Naive thymus-derived CD4-positive, alpha-beta T cell (primary cell): ENCODE data around the gene APBA2. TPM values are rescaled to one million over a fixed set of nuclear protein-coding genes. Genes with fewer than 3 reads are reported as not detected.
A peak's percentile ranks its signal among the peaks of the same experiment; 100 is the strongest.

Experiments used
- ATAC-seq: fragments of 150-1000 bp; cut with Tn5 transposase; 2 replicates; pipeline ENCODE4 v1.10.0; 2021; ENCODE audit warnings: mild to moderate bottlenecking, moderate library complexity
- CTCF ChIA-PET: fragments of 350-600 bp; sonication (Branson Sonifier 250); formaldehyde crosslinking; loops from one replicate; lab custom pipeline; 2021; ENCODE audit warnings: antibody characterized with exemption; lab: Charles Lee
- POLR2A ChIA-PET: fragments of 350-600 bp; sonication (Branson Sonifier 250); formaldehyde crosslinking; loops from one replicate; lab custom pipeline; 2021; ENCODE audit warnings: antibody characterized with exemption, inconsistent platforms; lab: Charles Lee
- DNase-seq, 9 donors: peaks; one replicate each; pipeline versions ENCODE4 v3.0.0 to v3.0.0-alpha.2; 2020 to 2022; ENCODE audit warnings: mixed read lengths in 1 of 9
- H3K27ac ChIP-seq: one replicate; pipeline ENCODE4 v1.7.0; 2013; ENCODE audit warnings: mild to moderate bottlenecking, low read depth, low read length, moderate library complexity
- H3K27me3 ChIP-seq, 2 donors: one replicate each; pipeline ENCODE4 v1.7.0; 2013; ENCODE audit warnings: low read length in 2 of 2, mild to moderate bottlenecking in 2 of 2, moderate library complexity in 2 of 2; ENCODE audit not compliant: control insufficient read depth in 2 of 2, insufficient read depth in 2 of 2
- H3K36me3 ChIP-seq, 3 experiments: 1 replicate in 2 of 3; 2 replicates in 1 of 3; pipeline ENCODE4 v1.7.0; 2013; ENCODE audit warnings: low read length in 3 of 3, mild to moderate bottlenecking in 3 of 3, moderate library complexity in 1 of 3; ENCODE audit not compliant: insufficient read depth in 3 of 3, control insufficient read depth in 2 of 3
- H3K4me1 ChIP-seq, 2 donors: one replicate each; pipeline ENCODE4 v1.7.0; 2013; ENCODE audit warnings: low read length in 2 of 2, mild to moderate bottlenecking in 2 of 2, moderate library complexity in 1 of 2; ENCODE audit not compliant: control insufficient read depth in 2 of 2, insufficient read depth in 2 of 2
- H3K4me3 ChIP-seq: 2 replicates; pipeline ENCODE4 v1.7.0; 2013; ENCODE audit warnings: mild to moderate bottlenecking, low read length
- H3K9me3 ChIP-seq, 3 experiments: 1 replicate in 2 of 3; 2 replicates in 1 of 3; pipeline ENCODE4 v1.7.0; 2013; ENCODE audit warnings: low read length in 3 of 3; ENCODE audit not compliant: control insufficient read depth in 2 of 3
- H3K27ac Mint-ChIP-seq, 9 donors: one replicate each; pipeline ENCODE4 v1.8.0; 2020 to 2022; ENCODE audit warnings: mixed read lengths in 9 of 9, mild to moderate bottlenecking in 8 of 9, moderate library complexity in 5 of 9, inconsistent platforms in 2 of 9
- H3K27me3 Mint-ChIP-seq, 5 donors: one replicate each; pipeline ENCODE4 v1.8.0; 2021 to 2022; ENCODE audit warnings: mixed read lengths in 5 of 5, mild to moderate bottlenecking in 1 of 5
- H3K36me3 Mint-ChIP-seq, 5 donors: one replicate each; pipeline ENCODE4 v1.8.0; 2020 to 2022; ENCODE audit warnings: mixed read lengths in 5 of 5, mild to moderate bottlenecking in 3 of 5, inconsistent platforms in 1 of 5
- H3K4me1 Mint-ChIP-seq, 7 donors: one replicate each; pipeline ENCODE4 v1.8.0; 2020 to 2022; ENCODE audit warnings: mixed read lengths in 7 of 7, mild to moderate bottlenecking in 3 of 7, inconsistent platforms in 1 of 7
- H3K4me3 Mint-ChIP-seq, 10 donors: one replicate each; pipeline ENCODE4 v1.8.0; 2020 to 2022; ENCODE audit warnings: mild to moderate bottlenecking in 10 of 10, mixed read lengths in 10 of 10, moderate library complexity in 6 of 10, inconsistent platforms in 2 of 10
- H3K9me3 Mint-ChIP-seq, 11 donors: one replicate each; pipeline ENCODE4 v1.8.0; 2020 to 2022; ENCODE audit warnings: mixed read lengths in 11 of 11, mild to moderate bottlenecking in 4 of 11, inconsistent platforms in 1 of 11, moderate library complexity in 1 of 11
- intact Hi-C, 2 donors: fragments of 100-400 bp; cut with micrococcal nuclease; formaldehyde crosslinking; loops; one replicate each; pipeline ENCODE4 v1.15.1; 2023
- polyA plus RNA-seq, 2 donors: library from polyadenylated mRNA; unstranded; fragments of 300-500 nt; fragmentation: Illumina TruSeq; gene quantifications; one replicate each; pipeline ENCODE4 v1.2.3, GENCODE V29; 2021
- total RNA-seq, 6 experiments: library from RNA in 5 of 6; stranded (reverse) in 5 of 6; gene quantifications; 1 replicate in 5 of 6; 2 replicates in 1 of 6; pipeline ENCODE4 v1.2.3 and lab custom pipeline; 2021 to 2026

The APBA2 gene
- total and polyA plus RNA-seq, 7 experiments from 2014 or later = 7.7 to 139 (median 110) TPM

DNA sequence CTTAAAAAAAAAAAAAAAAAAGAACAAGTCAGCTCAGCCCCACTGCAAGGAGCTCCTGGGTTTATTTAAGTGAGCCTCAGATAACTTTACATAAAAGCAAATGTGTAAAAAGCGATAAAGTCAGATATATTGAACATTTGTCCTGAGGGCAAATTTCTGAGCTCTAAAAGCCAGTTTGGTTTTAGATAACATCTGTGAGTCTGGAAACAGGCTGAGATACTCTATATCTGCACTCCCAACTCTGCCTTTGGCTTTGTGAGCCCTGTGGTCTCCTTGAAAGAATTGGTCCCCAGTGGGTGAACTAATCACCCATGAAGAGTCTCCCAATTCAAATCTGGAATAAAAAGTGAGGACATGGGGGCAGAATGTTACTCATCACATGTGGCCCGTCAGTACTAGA lies 104.6 kb downstream of the APBA2 start:
- ChIA-PET POLR2A (no interaction called here), CTCF (no interaction called here)
- Mint-ChIP-seq H3K27me3 (no peaks in the 10 kb centered on the region), H3K9me3 (peaks cover 0 to 4% (median 0%) of the 10 kb centered on the region in 11 donors), H3K27ac (no peak overlapping the region), H3K36me3 (peaks cover 0 to 14% (median 8%) of the 10 kb centered on the region in 5 donors), H3K4me3 (no peak overlapping the region), H3K4me1 (peaks cover 13 to 84% (median 57%) of the 10 kb centered on the region in 7 donors)
- Histone ChIP-seq H3K4me1 (peaks cover 0 to 26% of the 10 kb centered on the region in 2 donors), H3K27ac (no peak overlapping the region), H3K27me3 (no peaks in the 10 kb centered on the region), H3K9me3 (no peaks in the 10 kb centered on the region), H3K36me3 (peaks cover 0 to 6% (median 0%) of the 10 kb centered on the region in 3 experiments), H3K4me3 (no peak overlapping the region)
- DNase-seq (no peak), ATAC-seq (no peak)
- intact Hi-C loops = no loop called here

DNA sequence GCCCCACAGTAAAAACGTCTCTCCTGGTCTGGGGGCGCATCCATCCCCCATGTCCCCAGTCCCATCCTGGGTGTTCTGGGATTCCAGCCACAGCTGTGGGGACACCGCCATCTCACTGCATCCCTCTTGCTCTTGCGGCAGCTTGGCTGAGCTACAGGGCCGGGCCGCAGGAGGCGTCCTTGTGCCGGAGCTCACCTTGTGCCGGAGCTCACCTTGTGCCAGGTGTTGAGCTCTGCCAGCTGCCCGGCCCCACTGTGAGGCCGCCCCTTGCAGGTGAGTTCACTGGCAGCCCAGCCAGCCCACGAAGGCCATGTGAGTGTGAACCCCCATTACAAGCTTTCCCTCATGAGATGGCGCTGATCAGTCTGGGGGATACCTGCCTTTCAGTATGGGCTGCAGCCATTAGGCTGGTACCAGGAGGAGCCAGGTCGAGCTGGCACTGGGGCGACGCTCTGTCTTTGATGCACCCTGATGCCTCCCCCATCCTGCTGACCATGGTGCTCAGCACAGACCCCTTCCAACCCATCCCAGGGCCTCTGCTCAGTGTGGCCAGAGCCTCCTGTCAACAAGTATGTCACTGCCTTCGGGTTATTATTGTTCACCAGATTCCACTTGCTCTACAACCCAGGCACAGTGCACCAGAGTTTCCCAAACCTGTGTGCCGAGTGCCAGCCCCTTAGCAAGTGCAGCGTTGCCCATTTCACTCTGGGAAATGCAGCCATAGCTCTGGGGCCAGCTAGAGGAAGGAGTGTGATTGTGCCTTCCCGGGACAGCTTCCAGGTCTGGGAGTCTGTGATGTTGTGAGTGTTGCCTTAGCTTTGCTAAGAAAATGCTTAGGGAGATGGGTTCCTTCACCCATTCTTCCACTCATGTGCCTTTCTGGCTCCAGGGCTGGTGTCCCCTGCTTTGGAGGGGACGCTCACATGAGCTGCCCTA lies 105.7 kb downstream of the APBA2 start:
- CTCF ChIA-PET = no interaction called here

DNA sequence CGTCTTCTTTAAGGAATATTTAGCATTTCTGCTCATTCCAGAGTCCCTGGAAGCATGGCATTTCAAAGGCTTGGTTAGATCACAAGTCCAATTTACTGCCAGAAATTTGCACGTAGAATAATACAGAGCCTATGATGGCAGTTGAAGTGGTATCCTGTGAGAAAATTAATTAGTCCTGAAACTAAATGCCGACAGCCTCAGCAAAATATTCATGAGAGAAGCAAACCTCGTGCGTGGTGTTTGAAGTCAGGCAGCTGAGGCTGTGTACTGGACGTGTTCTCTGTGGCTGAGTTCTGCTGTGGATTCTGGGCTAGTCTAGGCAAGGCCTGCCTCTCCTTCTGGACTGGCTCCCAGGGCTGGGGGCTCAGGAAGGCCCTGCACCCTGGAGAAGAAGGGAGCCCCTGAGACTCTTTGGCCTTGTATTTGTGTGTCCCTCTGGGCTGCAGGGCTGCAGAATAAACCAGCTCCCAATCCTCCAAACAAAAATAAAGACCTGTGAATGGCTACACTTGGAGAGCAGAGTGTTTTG lies 106.6 kb downstream of the APBA2 start:
- peak overlapping the region in 3 of 9 donors; percentile 62 to 78 (median 77) for H3K27ac Mint-ChIP-seq
- ATAC-seq (no peak), DNase-seq (no peak)
- peak overlapping the region in 2 of 10 donors; percentile 4 to 73 for H3K4me3 Mint-ChIP-seq
- CTCF ChIA-PET = no interaction called here
- peaks cover 0 to 4% (median 0%) of the 10 kb centered on the region in 11 donors for H3K9me3 Mint-ChIP-seq
- POLR2A ChIA-PET = no interaction called here
- intact Hi-C loops = no loop called here
- Histone ChIP-seq H3K27me3 (no peaks in the 10 kb centered on the region), H3K4me3 (no peak overlapping the region), H3K9me3 (no peaks in the 10 kb centered on the region), H3K36me3 (peaks cover 0 to 20% (median 0%) of the 10 kb centered on the region in 3 experiments), H3K27ac (no peak overlapping the region), H3K4me1 (peaks cover 0 to 15% of the 10 kb centered on the region in 2 donors)
- H3K36me3 Mint-ChIP-seq = peaks cover 0 to 27% (median 16%) of the 10 kb centered on the region in 5 donors
- peaks cover 7 to 78% (median 43%) of the 10 kb centered on the region in 7 donors for H3K4me1 Mint-ChIP-seq
- no peaks in the 10 kb centered on the region for H3K27me3 Mint-ChIP-seq

More for the DNA sequence above, 105.7 kb downstream of the APBA2 start:
- H3K9me3 Mint-ChIP-seq = peaks cover 0 to 4% (median 0%) of the 10 kb centered on the region in 11 donors
- H3K36me3 Mint-ChIP-seq = peaks cover 0 to 25% (median 17%) of the 10 kb centered on the region in 5 donors
- Histone ChIP-seq H3K4me3 (no peak overlapping the region), H3K9me3 (no peaks in the 10 kb centered on the region), H3K27me3 (no peaks in the 10 kb centered on the region), H3K27ac (no peak overlapping the region), H3K36me3 (peaks cover 0 to 17% (median 0%) of the 10 kb centered on the region in 3 experiments), H3K4me1 (peaks cover 0 to 18% of the 10 kb centered on the region in 2 donors)
- no peaks in the 10 kb centered on the region for H3K27me3 Mint-ChIP-seq
- no peak for DNase-seq
- peaks cover 7 to 82% (median 48%) of the 10 kb centered on the region in 7 donors for H3K4me1 Mint-ChIP-seq
- no peak overlapping the region for H3K27ac Mint-ChIP-seq
- POLR2A ChIA-PET = no interaction called here
- H3K4me3 Mint-ChIP-seq = no peak overlapping the region
- no peak for ATAC-seq
- intact Hi-C loops = no loop called here

DNA sequence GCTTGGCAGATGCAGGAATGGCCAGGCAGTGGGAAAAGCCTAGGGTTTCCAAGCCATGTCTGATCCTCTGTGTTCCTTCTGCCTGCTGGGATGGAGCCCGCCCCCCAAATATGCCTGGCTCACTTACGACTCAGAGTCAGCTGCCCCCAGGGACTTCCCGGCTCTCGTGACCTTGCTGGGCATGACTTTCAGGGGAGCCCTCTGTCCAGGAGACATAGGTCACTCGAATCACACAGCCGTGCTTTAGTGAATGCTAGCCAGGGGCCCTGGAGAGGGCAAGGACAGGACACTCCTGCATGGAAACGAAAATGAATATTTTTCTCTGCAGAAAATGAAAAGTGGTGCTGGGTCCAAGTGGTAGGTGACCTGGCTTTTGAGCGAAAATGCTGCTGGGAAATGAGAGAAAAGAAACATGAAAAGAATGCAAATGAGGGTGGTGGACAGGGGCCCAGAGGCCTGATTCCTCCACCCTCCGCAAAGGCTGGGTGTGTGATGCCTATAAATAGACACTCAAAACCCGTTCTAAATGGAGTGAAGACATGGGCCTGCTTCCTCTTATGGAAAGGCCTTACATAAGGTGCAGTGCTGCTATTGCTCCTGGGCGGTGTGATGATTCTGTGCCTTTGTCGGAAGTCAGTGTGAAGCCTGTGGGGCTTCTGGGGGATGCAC lies 107.4 kb downstream of the APBA2 start:
- H3K36me3 Mint-ChIP-seq = peaks cover 0 to 32% (median 16%) of the 10 kb centered on the region in 5 donors
- intact Hi-C loops = no loop called here

DNA sequence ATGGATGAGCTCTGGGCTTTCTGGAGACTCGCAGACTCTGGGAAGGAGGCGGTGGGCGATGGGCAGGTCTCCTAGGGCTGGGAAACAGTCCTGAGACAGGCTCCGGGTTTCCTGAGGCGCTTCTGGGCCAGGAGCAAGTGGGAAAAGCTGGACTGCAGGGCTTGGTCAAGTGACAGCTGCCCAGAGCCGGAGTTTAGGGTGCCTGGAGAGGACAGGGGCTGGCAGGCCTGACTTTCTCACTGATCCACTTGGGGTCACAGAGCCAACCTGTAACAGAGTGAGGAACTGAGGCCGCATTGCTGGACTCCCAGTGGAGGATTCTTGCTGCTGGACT lies 107.9 kb downstream of the APBA2 start:
- H3K36me3 Mint-ChIP-seq = peaks cover 0 to 33% (median 20%) of the 10 kb centered on the region in 5 donors
- CTCF ChIA-PET = no interaction called here
- H3K4me1 ChIP-seq = peaks cover 0 to 15% of the 10 kb centered on the region in 2 donors
- no peaks in the 10 kb centered on the region for H3K27me3 ChIP-seq
- H3K27ac ChIP-seq = no peak overlapping the region
- H3K27me3 Mint-ChIP-seq = no peaks in the 10 kb centered on the region
- H3K9me3 Mint-ChIP-seq = peaks cover 0 to 4% (median 0%) of the 10 kb centered on the region in 11 donors
- H3K27ac Mint-ChIP-seq = peak overlapping the region in 5 of 9 donors; percentile 19 to 84 (median 73)
- DNase-seq (no peak), ATAC-seq (no peak)
- H3K36me3 ChIP-seq = peaks cover 0 to 20% (median 0%) of the 10 kb centered on the region in 3 experiments
- H3K4me1 Mint-ChIP-seq = peaks cover 7 to 79% (median 49%) of the 10 kb centered on the region in 7 donors
- POLR2A ChIA-PET = no interaction called here
- intact Hi-C loops = no loop called here
- no peak overlapping the region for H3K4me3 ChIP-seq
- no peaks in the 10 kb centered on the region for H3K9me3 ChIP-seq
- peak overlapping the region in 2 of 10 donors; percentile 68 to 73 for H3K4me3 Mint-ChIP-seq

More for the DNA sequence above, 107.4 kb downstream of the APBA2 start:
- H3K9me3 Mint-ChIP-seq = peaks cover 0 to 4% (median 0%) of the 10 kb centered on the region in 11 donors
- H3K4me1 Mint-ChIP-seq = peaks cover 7 to 78% (median 44%) of the 10 kb centered on the region in 7 donors
- peak overlapping the region in 3 of 10 donors; percentile 4 to 73 (median 43) for H3K4me3 Mint-ChIP-seq
- no peaks in the 10 kb centered on the region for H3K9me3 ChIP-seq
- CTCF ChIA-PET = no interaction called here
- H3K27me3 Mint-ChIP-seq = no peaks in the 10 kb centered on the region
- no peak overlapping the region for H3K27ac ChIP-seq
- DNase-seq (no peak), ATAC-seq (no peak)
- no peak overlapping the region for H3K4me3 ChIP-seq
- H3K4me1 ChIP-seq = peaks cover 0 to 15% of the 10 kb centered on the region in 2 donors
- POLR2A ChIA-PET = no interaction called here
- peak overlapping the region in 6 of 9 donors; percentile 16 to 84 (median 68) for H3K27ac Mint-ChIP-seq
- H3K36me3 ChIP-seq = peaks cover 0 to 20% (median 0%) of the 10 kb centered on the region in 3 experiments
- H3K27me3 ChIP-seq = no peaks in the 10 kb centered on the region

DNA sequence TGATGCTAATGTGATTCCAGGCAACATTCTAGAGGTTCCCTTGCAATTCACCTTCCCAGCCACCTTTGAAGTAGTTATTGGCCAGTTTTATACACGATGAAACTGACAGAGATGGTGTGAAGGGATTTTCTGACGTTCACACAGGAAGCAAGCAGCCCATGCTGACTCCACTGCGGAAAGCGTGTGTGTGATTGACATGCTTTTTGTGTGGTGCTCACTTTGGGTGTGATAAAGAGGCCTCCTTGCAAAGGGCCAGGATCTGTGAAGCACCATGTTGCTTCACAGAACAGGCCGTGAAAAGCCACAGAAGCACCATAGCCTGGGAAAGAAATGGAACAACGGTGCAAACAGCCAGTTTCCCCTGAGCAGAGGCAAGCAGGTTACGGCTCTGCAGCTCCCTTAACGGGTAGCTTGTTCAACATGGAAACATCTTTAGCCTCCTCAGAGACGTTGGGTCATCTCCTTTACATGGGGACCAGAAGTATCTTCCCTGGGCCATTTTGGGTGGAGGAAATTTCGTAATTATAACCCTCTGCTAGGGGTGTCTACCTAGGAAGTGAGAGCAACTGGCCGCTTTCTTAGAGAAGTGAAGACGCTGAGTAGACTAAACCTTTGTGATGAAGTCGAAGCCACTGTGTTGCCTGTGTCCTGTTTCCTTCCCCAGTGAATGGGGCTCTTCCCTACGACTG lies 108.5 kb downstream of the APBA2 start:
- H3K27me3 Mint-ChIP-seq = no peaks in the 10 kb centered on the region
- Histone ChIP-seq H3K4me3 (no peak overlapping the region), H3K27me3 (no peaks in the 10 kb centered on the region), H3K36me3 (peaks cover 0 to 20% (median 0%) of the 10 kb centered on the region in 3 experiments), H3K9me3 (no peaks in the 10 kb centered on the region), H3K4me1 (peaks cover 0 to 15% of the 10 kb centered on the region in 2 donors), H3K27ac (no peak overlapping the region)
- peaks cover 0 to 4% (median 0%) of the 10 kb centered on the region in 11 donors for H3K9me3 Mint-ChIP-seq
- ChIA-PET CTCF (no interaction called here), POLR2A (no interaction called here)
- peak overlapping the region in 3 of 10 donors; percentile 44 to 73 (median 68) for H3K4me3 Mint-ChIP-seq
- H3K36me3 Mint-ChIP-seq = peaks cover 0 to 33% (median 21%) of the 10 kb centered on the region in 5 donors
- peak overlapping the region in 4 of 9 donors; percentile 62 to 84 (median 74) for H3K27ac Mint-ChIP-seq
- DNase-seq (peak in 1 of 9 donors; percentile 22), ATAC-seq (peak; percentile 80)
- H3K4me1 Mint-ChIP-seq = peaks cover 7 to 77% (median 50%) of the 10 kb centered on the region in 7 donors
- intact Hi-C loops = no loop called here
